SH-SY5Y (cell line): ENCODE measurements around the gene CIAPIN1.
A peak's percentile ranks its signal among the peaks of the same experiment; 100 is the strongest.

Source experiments
- GATA2 ChIP-seq: IDR thresholded peaks from 2 replicates; pipeline ENCODE4 v1.6.1; 2011; ENCODE audit warnings: mild to moderate bottlenecking, low read depth, low read length
- GATA3 ChIP-seq: IDR thresholded peaks from 2 replicates; pipeline ENCODE4 v1.6.1; 2011; ENCODE audit warnings: low read depth, mild to moderate bottlenecking, low read length, moderate library complexity

DNA sequence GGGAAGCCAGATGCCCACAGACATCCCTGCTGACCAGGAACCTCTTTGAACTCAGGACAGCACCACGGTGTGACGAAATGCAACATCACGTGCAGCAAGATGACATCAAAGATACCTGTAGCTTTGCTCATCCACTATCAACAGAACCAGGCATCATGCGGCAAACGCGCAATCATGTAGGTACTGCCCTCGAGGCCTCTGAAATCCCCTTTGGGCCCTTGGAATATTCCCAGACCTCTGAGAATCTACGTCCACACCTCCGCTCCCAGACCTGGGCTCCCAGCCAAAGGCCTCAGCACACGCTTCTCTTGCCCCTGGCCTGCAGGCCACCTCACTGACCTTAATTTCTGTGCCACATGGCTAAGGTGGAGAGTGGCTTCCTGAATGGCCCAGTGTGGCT is 67.6 kb downstream of the CIAPIN1 start:
- TF ChIP-seq GATA2 (peak; percentile 48; the same call in 1 of the 2 replicates), GATA3 (no peak)
